Esophagus squamous epithelium (tissue), 5 donors: ENCODE measurements around the gene PCCA. TPM values are rescaled to one million over a fixed set of nuclear protein-coding genes. Genes with fewer than 3 reads are reported as not detected.
"Not testable (repeated sequence)": the region's sequence is repeated elsewhere in the genome, so short reads cannot be mapped to it uniquely, and the experiment has no call there.

ENCODE experiments used
- DNase-seq: peaks from one replicate; lab custom pipeline; 2025; lab: John Stamatoyannopoulos, UW
- H3K27ac ChIP-seq, 4 donors: fragments of 200-600 bp; sonication (generic); one replicate each; pipeline ENCODE4 v1.5.1; 2016 to 2019; ENCODE audit warnings: mild to moderate bottlenecking in 1 of 4
- H3K27me3 ChIP-seq, 4 donors: fragments of 200-600 bp; sonication (generic); 1 replicate in 3 of 4; 2 replicates in 1 of 4; pipeline versions ENCODE4 v1.5.1 to v1.6.0; 2017 to 2021; ENCODE audit warnings: antibody characterized with exemption in 1 of 4
- H3K36me3 ChIP-seq, 3 donors: fragments of 200-600 bp; sonication (generic); one replicate each; pipeline ENCODE4 v1.5.1; 2016 to 2019
- H3K4me1 ChIP-seq, 3 donors: fragments of 200-600 bp; sonication (generic); one replicate each; pipeline ENCODE4 v1.5.1; 2017 to 2019
- H3K4me3 ChIP-seq, 4 donors: fragments of 200-600 bp; sonication (generic); 1 replicate in 3 of 4; 2 replicates in 1 of 4; pipeline ENCODE4 v1.5.1; 2016 to 2019; ENCODE audit warnings: mild to moderate bottlenecking in 2 of 4, moderate library complexity in 1 of 4
- H3K9me3 ChIP-seq, 3 donors: fragments of 200-600 bp; sonication (generic); one replicate each; pipeline ENCODE4 v1.5.1; 2016 to 2019
- CTCF ChIP-seq, 6 experiments: fragments of 450-650 bp in 4 of 6; fragments of 200-600 bp in 2 of 6; sonication (generic) in 2 of 6; IDR thresholded peaks; one replicate each; pipeline ENCODE4 v1.5.1; 2016 to 2019; ENCODE audit warnings: antibody characterized with exemption in 6 of 6, mild to moderate bottlenecking in 4 of 6, moderate library complexity in 4 of 6
- POLR2A ChIP-seq, 4 donors: fragments of 450-650 bp; IDR thresholded peaks; one replicate each; pipeline ENCODE4 v1.6.1; 2017; ENCODE audit warnings: antibody characterized with exemption in 4 of 4, mild to moderate bottlenecking in 4 of 4, moderate library complexity in 3 of 4
- WGBS, 2 donors: methylation state at CpG; one replicate each; pipeline ENCODE4 v1.1.5; 2018; 5-methylcytosine and 5-hydroxymethylcytosine counted together
- intact Hi-C: fragments of 100-400 bp; cut with DNase I; formaldehyde crosslinking; loops from one replicate; pipeline ENCODE4 v1.15.0; 2022
- small RNA-seq, 4 donors: library from RNA; depleted of rRNA; stranded (forward); fragments of <200 nt; gene quantifications; one replicate each; pipeline ENCODE3, GENCODE V24; 2016
- total RNA-seq, 4 donors: library from RNA; depleted of rRNA; stranded (reverse); fragments of >200 nt; gene quantifications; one replicate each; pipeline ENCODE4 v1.1.0, GENCODE V29; 2016
- donor health status: DM: yes; HTN: yes; CAD: no.

Gene PCCA
- total RNA-seq, 4 donors from 2014 or later: 21.5 to 46.5 (median 30.2) TPM

- intact Hi-C loops: no loop called here
- 86 to 90% methylated on average over 4 of the region's 6 CpGs for WGBS, 2 donors
These were observed 477.6 kb downstream of the PCCA start for GRCh38 chr13:100566543-100566942.

GRCh38 chr13:100573121-100573520 is 484.2 kb downstream of the PCCA start:
- H3K4me3 ChIP-seq: no peak overlapping the region
- H3K27ac ChIP-seq: no peak overlapping the region
- no peak for TF ChIP-seq POLR2A (IDR thresholded peaks at IDR 0.05)
- peak; percentile 63 to 76 (median 70) for TF ChIP-seq CTCF (IDR thresholded peaks at IDR 0.05)
- H3K4me1 ChIP-seq: no peaks in the 10 kb centered on the region
- no peaks in the 10 kb centered on the region for H3K27me3 ChIP-seq
- DNase-seq: peak; percentile 12
- WGBS, 2 donors: 35 to 39% methylated on average over 2 of the region's 2 CpGs
- intact Hi-C loops: loop anchor here (10.0 kb wide), 1 partner anchor 552 kb away; no protein-coding TSS in a partner anchor
- no peaks in the 10 kb centered on the region for H3K9me3 ChIP-seq
- H3K36me3 ChIP-seq: no peaks in the 10 kb centered on the region

More at GRCh38 chr13:100566543-100566942, 477.6 kb downstream of the PCCA start:
- H3K36me3 ChIP-seq: no peaks in the 10 kb centered on the region
- no peak overlapping the region for H3K27ac ChIP-seq
- H3K27me3 ChIP-seq: no peaks in the 10 kb centered on the region
- H3K4me3 ChIP-seq: no peak overlapping the region
- no peak for TF ChIP-seq POLR2A (IDR thresholded peaks at IDR 0.05)
- TF ChIP-seq CTCF (IDR thresholded peaks at IDR 0.05): no peak
- no peaks in the 10 kb centered on the region for H3K9me3 ChIP-seq
- H3K4me1 ChIP-seq: no peaks in the 10 kb centered on the region
- DNase-seq: no peak

- WGBS, 2 donors: 97 to 98% methylated on average over 4 of the region's 4 CpGs
- not testable (repeated sequence) for DNase-seq, H3K4me3 ChIP-seq, H3K27me3 ChIP-seq, H3K27ac ChIP-seq, H3K4me1 ChIP-seq, H3K9me3 ChIP-seq
- intact Hi-C loops: loop anchor here (10.0 kb wide), 1 partner anchor 548 kb away; no protein-coding TSS in a partner anchor
- peaks cover 0 to 23% (median 0%) of the 10 kb centered on the region in 3 donors for H3K36me3 ChIP-seq
These were observed 488.3 kb downstream of the PCCA start for GRCh38 chr13:100577239-100577638.

Small RNA genes within 50 kb of the gene (small RNA-seq; reads per million reads assigned to genes)
- gene AL356575.1: 0 reads per million in 4 donors

Other genes starting within 250 kb of the PCCA start
- gene ZIC5, start 117.3 kb upstream of the PCCA start, total RNA-seq: not detected
- under 1 TPM in 1 of 4 donors, not detected in 3; under 0.01 TPM for gene ZIC2, start 107.3 kb upstream of the PCCA start, total RNA-seq